Ishikawa (cell line): ENCODE measurements around the gene CXorf58.

Source experiments
- CREB1 ChIP-seq: IDR thresholded peaks from 2 replicates; pipeline ENCODE4 v1.6.1; 2012; ENCODE audit warnings: low read depth
- EGR1 ChIP-seq: IDR thresholded peaks from 2 replicates; pipeline ENCODE4 v1.6.1; 2012
- EP300 ChIP-seq: IDR thresholded peaks from 2 replicates; pipeline ENCODE4 v1.6.1; 2012; ENCODE audit warnings: borderline replicate concordance
- FOXM1 ChIP-seq: IDR thresholded peaks from 2 replicates; pipeline ENCODE4 v1.6.1; 2012; ENCODE audit warnings: low read depth, borderline replicate concordance
- NFIC ChIP-seq: IDR thresholded peaks from 2 replicates; pipeline ENCODE4 v1.6.1; 2012
- RAD21 ChIP-seq: IDR thresholded peaks from 2 replicates; pipeline ENCODE4 v1.6.1; 2012; ENCODE audit warnings: low read depth
- TAF1 ChIP-seq: IDR thresholded peaks from 2 replicates; pipeline ENCODE4 v1.6.1; 2012; ENCODE audit warnings: low read depth, mild to moderate bottlenecking
- TCF12 ChIP-seq: IDR thresholded peaks from 2 replicates; pipeline ENCODE4 v1.6.1; 2012; ENCODE audit warnings: low read depth
- TEAD4 ChIP-seq: IDR thresholded peaks from 2 replicates; pipeline ENCODE4 v1.6.1; 2012
- YY1 ChIP-seq: IDR thresholded peaks from 2 replicates; pipeline ENCODE4 v1.6.1; 2012; ENCODE audit warnings: low read depth
- TF ChIP-seq, protein P1 (sequence below): IDR thresholded peaks from 2 replicates; pipeline ENCODE4 v1.6.1; 2012

DNA sequence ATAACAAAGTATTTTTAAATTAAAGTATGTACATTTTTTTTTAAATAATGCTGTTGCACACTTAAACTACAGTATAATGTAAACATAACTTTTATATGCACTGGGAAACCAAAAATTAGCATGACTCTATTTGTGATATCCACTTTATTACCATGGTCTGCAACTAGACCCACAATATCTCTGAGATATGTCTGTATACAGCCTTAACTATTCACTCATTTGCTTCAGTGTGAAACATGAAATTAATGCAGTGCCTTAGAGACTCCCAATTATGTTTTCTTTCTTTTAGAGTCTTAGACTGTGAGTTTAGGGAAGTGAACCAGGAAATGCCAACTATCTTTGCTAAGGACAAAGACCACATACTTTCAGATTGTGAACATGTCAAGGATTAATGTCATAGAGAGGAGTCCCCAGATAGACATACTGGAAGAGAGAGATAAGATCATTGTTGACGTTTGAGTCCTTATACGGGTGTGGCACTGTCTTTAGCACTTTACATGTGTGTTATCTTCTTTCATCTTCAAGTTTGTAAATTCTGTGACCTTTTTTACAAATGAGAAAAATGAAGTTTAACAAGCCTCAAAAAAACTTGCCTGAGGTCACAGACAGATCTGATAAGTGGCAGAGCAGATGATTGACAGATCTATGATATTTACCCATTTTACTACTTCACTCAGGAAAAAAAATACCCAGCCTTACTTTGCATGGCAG is 23.2 kb downstream of the CXorf58 start:
- TF ChIP-seq TAF1: no peak
- no peak for TF ChIP-seq FOXM1
- no peak for TF ChIP-seq NFIC
- TF ChIP-seq EP300: no peak
- TF ChIP-seq EGR1: no peak
- no peak for TF ChIP-seq YY1
- TF ChIP-seq TEAD4: no peak
- TF ChIP-seq CREB1: no peak
- TF ChIP-seq, protein P1, sequence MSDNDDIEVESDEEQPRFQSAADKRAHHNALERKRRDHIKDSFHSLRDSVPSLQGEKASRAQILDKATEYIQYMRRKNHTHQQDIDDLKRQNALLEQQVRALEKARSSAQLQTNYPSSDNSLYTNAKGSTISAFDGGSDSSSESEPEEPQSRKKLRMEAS: no peak
- TF ChIP-seq RAD21: no peak
- no peak for TF ChIP-seq TCF12
